Activated CD8-positive, alpha-beta memory T cell treated with anti-CD3 and anti-CD28 coated beads, Interleukin-2, amount 50 U/mL, for 48 hours (primary cell): ENCODE results near the gene SGK1.
"Not testable (repeated sequence)": the region's sequence is repeated elsewhere in the genome, so short reads cannot be mapped to it uniquely, and the experiment has no call there.

ENCODE experiments used
- DNase-seq: peaks from one replicate; pipeline ENCODE4 v3.0.0-alpha.2; 2020

SGK1 gene

GRCh38 chr6:134182528-134182927 is 135.4 kb downstream of the SGK1 start:
- DNase-seq: no peak

- not testable (repeated sequence) for DNase-seq
Measured at GRCh38 chr6:134181726-134182125, 136.2 kb downstream of the SGK1 start.

GRCh38 chr6:134181251-134181650 is 136.7 kb downstream of the SGK1 start:
- not testable (repeated sequence) for DNase-seq

GRCh38 chr6:134180540-134180939 is 137.4 kb downstream of the SGK1 start:
- not testable (repeated sequence) for DNase-seq

GRCh38 chr6:134178161-134179044 is 139.5 kb downstream of the SGK1 start:
- DNase-seq: peak; percentile 83

GRCh38 chr6:134177753-134178160 is 140.2 kb downstream of the SGK1 start:
- no peak for DNase-seq

- DNase-seq: no peak
Measured at GRCh38 chr6:134177236-134177635, 140.7 kb downstream of the SGK1 start.

- DNase-seq: no peak
Measured at GRCh38 chr6:134176264-134176975, 141.5 kb downstream of the SGK1 start.

GRCh38 chr6:134175532-134176263 is 142.2 kb downstream of the SGK1 start:
- no peak for DNase-seq

- DNase-seq: peak; percentile 97
Measured at GRCh38 chr6:134174672-134175531, 143.0 kb downstream of the SGK1 start.

- peak; percentile 96 for DNase-seq
Measured at GRCh38 chr6:134173936-134174671, 143.8 kb downstream of the SGK1 start.

- DNase-seq: no peak
Measured at GRCh38 chr6:134173366-134173725, 144.6 kb downstream of the SGK1 start.

GRCh38 chr6:134172706-134173365 is 145.1 kb downstream of the SGK1 start:
- no peak for DNase-seq

GRCh38 chr6:134172020-134172705 is 145.7 kb downstream of the SGK1 start:
- DNase-seq: no peak

GRCh38 chr6:134171517-134171916 is 146.4 kb downstream of the SGK1 start:
- DNase-seq: no peak

GRCh38 chr6:134170844-134171243 is 147.1 kb downstream of the SGK1 start:
- DNase-seq: no peak

- DNase-seq: no peak
Measured at GRCh38 chr6:134169871-134170486, 147.9 kb downstream of the SGK1 start.

- no peak for DNase-seq
Measured at GRCh38 chr6:134168590-134169208, 149.2 kb downstream of the SGK1 start.

- DNase-seq: no peak
Measured at GRCh38 chr6:134166511-134167261, 151.2 kb downstream of the SGK1 start.
